Renal cortex interstitium (tissue), 11 donors: ENCODE results near the gene PTPRC. TPM values are rescaled to one million over a fixed set of nuclear protein-coding genes. Genes with fewer than 3 reads are reported as not detected.

Source experiments
- DNase-seq, 11 donors: peaks; one replicate each; pipeline ENCODE4 v3.0.0-alpha.2; 2013; ENCODE audit warnings: low read depth in 9 of 11, low spot score in 4 of 11; ENCODE audit errors: extremely low read depth in 1 of 11
- polyA plus RNA-seq, 3 donors: library from polyadenylated mRNA; unstranded; fragments of 120-200 nt; gene quantifications; one replicate each; pipeline ENCODE4 v1.2.1, GENCODE V29; 2013; ENCODE audit not compliant: insufficient read length in 3 of 3

PTPRC gene
- polyA plus RNA-seq, 3 donors: 5.4 to 6.4 (median 5.6) TPM

DNA sequence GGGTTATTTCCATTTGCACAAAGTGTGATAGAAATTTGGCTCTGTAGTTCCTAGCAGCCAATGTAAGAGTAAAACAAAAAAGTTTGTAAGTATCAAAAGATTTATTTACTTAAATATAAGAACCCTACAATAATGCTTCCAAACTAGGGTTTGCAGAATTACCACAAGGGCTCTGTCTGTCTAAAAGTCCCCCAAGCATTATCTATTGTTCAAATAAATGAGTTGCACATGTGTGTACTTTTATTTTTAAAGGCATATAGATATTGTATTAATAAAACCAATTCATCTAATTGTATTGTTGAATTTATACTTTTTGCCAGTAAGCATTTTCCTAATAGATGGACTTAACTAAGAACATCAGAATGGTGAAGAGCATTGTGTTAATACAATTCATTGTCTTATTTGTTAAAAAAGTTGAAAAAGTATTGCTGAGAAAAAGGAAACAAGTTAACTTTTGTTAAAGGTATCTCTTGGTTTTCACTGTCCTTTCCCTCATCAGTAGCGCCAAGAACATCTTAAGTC lies 863 bp upstream of the PTPRC start:
- DNase-seq: no peak

GRCh38 chr1:198638441-198638840 lies 399 bp upstream of the PTPRC start:
- DNase-seq: no peak

- DNase-seq: no peak
These were observed 867 bp downstream of the PTPRC start for GRCh38 chr1:198639671-198640143.

DNA sequence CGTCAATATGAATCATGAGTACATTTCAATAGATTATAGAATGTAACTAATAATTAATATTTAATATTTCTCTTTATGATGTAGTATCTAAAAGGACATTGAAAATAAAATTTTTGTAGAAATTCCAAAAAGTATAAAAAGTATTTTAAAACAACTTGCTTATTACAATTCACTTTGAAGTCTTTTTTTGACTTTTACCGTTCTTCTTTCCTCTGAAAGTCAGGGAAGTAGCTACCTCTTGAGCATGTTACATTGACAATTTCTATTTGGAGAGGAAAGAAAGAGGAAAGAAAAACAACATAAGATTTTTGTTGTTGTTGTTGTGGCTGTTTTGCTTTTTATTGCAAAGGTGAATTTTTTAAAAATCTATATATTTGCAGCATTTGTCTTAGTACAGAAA lies 1.3 kb downstream of the PTPRC start:
- no peak for DNase-seq

- DNase-seq: no peak
These were observed 2.7 kb downstream of the PTPRC start for GRCh38 chr1:198641501-198641900.

DNA sequence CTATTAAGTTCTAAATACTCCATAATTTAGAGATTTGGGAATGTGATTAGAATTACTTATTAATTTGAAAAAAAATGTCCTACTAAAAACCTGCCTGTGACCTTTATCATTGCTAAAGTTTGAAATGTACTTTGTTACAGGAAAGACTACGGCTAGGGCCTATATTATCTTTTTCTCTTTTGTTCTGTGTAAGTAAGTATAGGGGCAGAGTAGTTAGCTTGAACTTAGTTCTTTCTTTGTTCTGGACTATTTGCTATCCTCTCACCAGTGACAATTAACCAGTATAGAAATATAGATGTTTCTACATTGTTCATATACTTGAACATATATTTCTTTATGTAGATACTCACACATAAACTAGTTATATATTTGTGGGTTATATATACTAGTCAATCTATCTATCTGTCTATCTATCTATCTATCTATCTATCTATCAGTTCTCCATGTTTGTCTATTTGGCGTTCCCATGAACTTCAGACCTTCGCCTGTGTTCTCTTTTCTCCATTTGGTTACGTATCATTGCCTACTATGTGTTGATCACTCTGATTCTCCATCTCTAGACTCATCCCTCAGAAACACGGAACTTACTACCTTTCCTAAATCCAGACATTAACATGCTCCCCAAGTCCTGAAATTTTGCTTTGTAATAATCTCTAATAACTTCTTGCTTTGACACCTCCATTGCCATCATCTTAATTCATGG lies 3.3 kb downstream of the PTPRC start:
- DNase-seq: no peak

GRCh38 chr1:198642983-198643382 lies 4.1 kb downstream of the PTPRC start:
- DNase-seq: no peak

- no peak for DNase-seq
These were observed 5.0 kb downstream of the PTPRC start for GRCh38 chr1:198643808-198644207.

DNA sequence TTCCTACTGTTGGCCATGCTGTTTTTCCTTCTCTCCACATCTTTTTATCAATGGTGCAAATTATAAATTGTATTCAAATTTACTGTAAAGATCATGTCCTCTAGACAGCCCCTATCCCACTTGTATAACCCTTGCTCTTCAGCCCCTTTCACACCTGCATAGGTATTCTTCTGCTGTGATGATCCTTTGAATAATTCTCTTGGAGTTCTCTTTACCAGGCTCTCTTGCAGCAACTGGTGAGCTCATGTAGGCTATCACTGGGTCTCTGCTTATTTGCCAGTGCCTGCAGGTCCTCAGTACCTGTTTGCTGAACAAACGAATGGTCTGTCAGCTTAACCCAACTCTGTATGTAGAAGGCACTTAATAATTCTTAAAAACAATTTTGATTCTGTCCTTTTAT lies 8.2 kb downstream of the PTPRC start:
- DNase-seq: no peak

DNA sequence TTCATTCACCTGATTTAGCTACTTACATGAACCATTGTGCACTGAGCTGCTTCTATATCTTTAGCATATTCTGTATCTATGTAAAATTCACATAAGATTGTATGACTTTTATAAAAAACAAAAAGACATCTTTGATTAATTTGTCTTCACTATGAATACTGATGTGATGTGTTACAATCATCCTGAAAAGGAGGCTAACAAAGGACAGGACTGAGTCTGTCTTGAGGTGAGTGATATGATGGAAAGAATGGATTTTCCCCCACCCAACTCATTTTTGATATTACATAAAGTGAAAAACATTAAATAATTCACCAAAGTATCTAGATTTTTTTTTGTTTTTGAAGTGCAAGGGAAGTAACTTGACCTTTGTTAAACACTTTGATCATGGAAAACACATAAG lies 9.8 kb downstream of the PTPRC start:
- no peak for DNase-seq

DNA sequence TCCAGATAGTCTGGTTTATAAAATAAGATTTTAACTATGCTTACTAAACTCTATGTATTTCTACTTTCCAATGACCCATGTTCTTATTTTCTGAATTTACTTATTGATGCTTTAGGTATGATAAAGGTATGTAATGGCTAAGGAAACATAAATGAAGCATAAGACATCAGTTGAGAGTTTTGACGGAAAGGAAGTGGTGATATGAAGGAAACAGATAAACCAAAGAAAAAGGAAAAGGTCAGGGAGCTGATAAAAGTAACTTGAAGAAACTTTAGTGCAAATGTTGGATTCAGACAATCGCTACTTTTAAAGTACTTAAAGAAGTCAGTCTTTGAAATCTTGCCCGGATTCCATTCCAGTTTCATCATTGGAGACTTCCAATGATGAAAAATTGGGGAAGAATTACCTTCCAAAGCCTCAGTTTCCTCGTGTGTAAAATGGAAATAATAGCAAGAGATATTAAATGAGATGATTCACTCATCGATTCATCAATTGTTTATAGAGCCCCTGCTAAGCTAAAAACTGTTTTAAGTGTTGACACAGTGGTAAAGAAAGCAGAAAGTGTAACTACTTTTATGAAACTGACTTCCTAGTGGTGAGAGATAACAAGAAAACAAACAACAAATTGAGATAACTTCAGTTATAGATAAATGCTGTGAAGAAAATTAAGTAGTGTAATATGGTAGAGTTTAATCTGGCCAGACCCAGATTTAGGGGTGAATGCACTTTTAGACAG lies 10.6 kb downstream of the PTPRC start:
- no peak for DNase-seq

GRCh38 chr1:198649968-198650338 lies 11.1 kb downstream of the PTPRC start:
- DNase-seq: no peak

- DNase-seq: no peak
These were observed 11.7 kb downstream of the PTPRC start for GRCh38 chr1:198650506-198650905.

GRCh38 chr1:198651650-198652400 lies 13.0 kb downstream of the PTPRC start:
- DNase-seq: no peak

DNA sequence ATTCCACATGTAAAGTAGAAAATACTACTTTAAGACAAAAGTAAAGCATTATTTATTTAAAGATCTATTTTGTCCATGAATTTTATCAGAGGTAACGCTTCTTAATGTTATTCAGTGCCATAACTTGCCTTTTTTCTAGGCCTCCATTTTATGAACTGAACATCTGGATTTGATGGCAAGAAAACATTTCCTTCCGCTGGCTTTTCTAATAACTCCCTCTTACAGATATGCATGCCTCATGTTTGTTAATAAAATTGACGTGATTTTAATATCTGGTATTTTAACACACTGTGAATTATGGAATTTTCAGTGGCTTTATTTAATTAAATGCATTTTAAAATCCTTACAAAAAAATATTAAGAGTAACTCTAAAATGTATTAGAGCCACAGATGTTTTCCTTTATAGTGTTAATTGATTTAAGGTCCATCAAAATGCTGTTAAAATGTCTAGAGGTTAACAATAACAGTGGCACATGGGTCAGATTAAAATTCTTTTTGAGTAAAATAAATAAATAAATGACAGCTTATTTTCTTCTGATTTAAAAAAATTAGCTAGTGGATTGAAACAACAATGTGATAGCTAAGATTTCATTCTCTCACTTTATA lies 15.1 kb downstream of the PTPRC start:
- DNase-seq: no peak

DNA sequence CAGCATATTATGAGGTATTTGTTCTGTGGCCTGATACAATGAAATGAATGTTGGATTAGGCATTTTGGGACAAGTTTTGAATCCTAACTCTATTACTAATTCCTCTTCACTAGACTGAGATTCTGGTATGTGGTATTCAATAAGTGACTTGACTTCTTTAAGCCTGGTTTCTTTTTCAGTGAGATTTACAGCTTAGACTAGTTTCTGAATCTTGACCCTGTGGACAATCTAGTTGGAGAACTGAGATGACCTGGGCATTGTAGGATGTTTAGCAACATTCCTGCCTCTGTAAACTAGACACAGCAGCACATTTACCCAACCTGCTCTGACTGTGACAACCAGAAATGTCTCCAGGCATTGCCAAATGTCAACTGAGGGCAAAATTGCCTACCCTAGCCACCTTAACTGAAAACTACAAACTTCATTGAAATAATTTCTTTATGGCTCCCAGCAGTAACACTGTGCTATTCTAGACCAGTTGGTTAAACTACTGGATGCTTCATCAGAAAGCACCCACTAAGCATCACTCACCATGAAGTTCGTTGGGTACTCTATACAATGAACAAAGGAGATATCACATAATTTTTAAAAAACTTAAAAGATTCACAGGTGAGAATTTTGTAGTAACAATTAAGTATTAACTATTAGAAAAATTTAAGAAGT lies 16.8 kb downstream of the PTPRC start:
- no peak for DNase-seq

DNA sequence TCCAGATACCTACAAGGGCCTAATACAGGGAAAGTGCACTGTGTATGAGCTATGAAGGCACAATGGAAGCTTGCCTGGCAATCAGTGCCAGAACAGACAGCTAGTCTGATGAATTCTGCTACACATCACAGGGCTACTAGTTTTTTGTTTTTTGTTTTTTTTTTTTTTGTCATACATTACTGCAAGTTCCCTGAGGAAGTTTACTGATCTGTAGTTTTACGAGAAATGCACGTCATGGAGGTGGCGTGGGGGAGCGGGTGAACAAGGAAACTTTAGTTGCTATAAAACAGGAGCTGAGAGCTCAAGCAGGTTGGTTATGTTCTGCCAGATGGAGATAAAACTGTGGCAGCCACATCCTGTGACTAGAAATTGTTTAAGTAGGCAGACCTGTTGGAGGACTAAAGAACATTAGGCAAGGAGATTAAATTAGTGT lies 17.7 kb downstream of the PTPRC start:
- peak in 1 of 11 donors; percentile 14 for DNase-seq

- DNase-seq: no peak
These were observed 18.8 kb downstream of the PTPRC start for GRCh38 chr1:198657550-198658064.
